Raji (cell line): ENCODE data around the gene MALAT1.
A peak's percentile ranks its signal among the peaks of the same experiment; 100 is the strongest.

Source experiments
- POLR2A ChIP-seq: IDR thresholded peaks from 2 replicates; pipeline ENCODE4 v1.6.1; 2011; ENCODE audit warnings: low read depth, low read length, control low read depth; ENCODE audit not compliant: insufficient read depth

The MALAT1 gene

DNA sequence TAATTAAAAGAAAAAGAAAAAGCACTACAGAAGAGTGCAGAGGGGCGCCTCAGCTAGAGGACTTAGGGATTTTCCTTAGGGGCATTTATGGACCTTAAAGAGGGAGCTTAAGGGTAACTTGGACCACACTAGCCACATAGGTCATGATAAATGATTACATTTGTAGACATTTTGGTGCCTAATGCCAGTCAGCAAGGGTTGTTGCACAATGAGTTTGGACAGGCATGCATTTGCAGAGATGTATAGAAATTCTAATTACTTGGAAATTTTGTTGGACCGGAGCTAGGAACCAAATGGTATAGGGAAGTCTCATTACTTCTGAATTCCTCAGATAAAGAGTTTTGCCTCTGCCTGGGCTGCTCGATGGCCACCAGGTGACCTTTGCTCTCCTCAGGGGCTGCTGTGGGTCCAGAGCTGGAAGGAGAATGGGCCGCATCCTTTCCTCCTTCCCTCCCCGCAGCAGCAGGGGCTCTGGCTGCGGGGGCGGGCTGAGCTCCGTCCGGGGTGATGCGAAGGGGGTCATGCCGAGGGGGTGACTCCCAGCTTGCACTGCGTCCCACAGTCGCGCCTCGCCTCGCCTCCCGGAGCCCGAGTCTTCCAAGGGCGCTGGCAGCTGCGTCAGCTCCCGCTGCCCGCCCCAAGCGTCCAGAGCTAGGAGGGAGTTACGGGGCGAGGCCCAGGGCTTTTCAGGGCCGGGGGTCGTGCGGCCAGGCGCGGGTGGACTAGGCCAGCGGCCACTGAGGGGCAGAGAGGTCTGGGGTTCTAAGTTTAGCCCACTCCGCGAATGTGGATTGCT, 20.3 kb upstream of the MALAT1 start:
- TF ChIP-seq POLR2A, result no peak

DNA sequence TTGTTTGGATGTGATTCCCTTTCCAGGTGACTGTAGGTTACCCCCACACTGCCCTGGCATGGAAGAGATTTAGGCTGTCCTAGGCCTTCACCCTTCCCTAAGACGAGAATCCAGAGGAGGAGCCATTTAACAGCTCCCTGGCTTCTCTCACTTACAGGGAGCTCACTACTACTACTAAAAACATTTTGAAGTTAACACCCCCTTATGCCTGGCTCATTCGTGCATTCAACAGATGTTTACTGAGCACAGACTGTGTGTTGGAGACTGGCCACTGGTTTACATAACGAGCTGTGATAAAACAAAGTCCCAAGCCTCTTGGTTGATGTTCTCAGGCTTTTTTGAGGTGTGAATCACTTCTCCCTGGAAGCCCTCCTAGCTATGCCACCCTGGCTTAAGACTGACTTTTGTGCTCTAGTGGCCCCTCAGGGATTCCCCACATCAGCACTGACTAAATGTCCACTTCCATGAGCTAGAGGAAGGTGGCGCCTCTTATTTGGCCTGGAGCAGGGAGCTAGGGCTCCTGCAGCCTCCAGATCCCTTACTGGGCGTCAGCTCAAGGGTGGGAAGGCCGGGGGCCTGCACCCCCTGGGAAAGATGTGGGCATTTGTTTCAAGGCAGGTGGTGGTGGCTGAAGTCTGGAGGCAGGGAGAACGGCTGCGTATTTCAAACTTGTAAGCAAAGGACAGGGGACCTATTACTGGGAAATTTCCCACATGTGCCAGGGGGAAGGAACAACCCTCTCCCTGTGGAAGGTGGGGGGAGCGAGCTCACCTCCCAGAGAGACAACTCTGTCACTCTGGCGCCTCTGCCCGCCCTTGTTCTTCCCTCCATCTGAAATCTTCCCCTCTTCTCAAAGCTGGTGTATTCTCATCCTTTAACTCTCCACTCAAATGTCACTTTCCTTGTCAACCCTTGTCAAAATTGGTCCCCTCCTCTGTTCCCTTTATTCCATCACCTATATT, 19.4 kb upstream of the MALAT1 start:
- TF ChIP-seq POLR2A, result no peak

DNA sequence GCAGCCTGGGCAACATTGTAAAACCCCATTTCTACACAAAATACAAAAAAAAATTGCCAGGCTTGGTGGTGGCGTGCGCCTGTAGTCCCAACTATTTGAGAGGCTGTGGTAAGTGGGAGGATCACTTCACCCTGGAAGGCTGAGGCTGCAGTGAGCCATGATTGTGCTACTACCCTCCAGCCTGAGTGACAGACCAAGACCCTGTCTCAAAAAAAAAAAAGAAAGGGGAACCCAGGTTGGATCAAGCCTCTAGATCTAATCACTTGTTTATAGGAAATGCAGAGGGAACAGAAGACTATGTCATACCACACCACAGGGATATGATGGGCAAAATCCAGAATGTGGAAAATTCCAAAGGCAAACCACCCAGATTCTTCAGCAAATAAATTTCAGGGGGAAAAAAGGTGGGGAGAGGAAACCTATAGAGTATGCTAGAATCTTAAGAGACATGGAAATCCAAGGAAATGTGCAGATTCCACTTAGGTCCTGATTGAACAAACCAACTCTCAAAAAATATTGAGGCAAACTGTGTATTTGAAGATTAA, 16.5 kb upstream of the MALAT1 start:
- TF ChIP-seq POLR2A, result no peak

DNA sequence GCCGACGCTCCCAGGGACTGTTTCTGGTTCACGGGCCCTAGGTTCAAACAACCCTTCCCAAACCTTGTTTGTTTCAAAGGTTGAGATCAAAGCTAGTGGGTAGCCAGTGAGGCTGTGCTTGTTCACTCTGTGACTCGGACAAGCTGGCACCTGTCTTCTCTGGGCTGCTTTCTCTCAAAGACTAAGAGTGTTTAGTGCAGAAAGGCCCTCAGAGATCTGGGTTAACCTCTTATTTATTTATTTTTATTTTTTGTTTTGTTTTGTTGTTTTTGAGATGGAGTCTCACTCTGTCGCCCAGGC, 13.0 kb upstream of the MALAT1 start:
- no peak for TF ChIP-seq POLR2A

DNA sequence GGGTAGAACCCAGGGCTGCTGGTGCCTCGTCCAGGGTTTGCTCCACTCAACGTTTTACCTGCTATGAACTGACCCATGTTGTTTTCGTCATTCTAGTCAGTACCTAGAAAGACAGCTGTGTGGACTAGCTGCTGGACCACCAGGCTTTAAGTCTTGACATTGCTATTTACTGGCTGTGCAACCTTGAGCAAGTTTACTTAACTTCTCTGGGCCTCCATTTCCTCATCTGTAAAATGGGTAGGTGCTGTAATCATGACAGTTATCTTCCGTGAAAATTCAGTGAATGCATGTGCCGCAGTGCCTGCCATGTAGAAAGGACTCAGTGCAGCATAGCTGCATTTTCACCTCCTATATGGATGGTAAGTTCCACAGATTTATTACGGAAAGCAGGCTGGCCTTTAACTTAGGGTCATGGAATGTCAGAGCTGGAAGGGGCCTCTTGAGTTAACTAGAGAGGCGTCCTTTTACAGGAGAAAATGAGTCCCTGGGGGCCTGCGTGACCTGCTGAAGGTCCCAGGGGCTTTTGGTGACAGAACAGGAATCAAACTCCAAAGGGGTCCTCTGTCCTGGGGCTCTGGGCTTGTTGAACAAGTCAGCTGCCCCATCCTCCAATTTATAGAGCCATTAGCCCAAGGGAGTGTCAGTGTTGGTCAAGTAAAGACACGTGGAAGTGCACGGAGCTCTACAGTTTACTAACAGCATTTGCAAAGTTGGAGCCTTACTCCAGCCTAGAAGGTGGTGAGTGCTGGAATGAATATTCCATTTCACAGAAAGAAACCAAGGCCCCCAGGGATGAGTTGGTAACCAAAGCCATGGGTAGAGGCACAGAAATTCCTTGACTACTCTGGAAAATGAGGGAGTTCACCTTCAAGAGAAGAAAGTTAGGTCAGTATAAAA, 12.0 kb upstream of the MALAT1 start:
- TF ChIP-seq POLR2A, result no peak

DNA sequence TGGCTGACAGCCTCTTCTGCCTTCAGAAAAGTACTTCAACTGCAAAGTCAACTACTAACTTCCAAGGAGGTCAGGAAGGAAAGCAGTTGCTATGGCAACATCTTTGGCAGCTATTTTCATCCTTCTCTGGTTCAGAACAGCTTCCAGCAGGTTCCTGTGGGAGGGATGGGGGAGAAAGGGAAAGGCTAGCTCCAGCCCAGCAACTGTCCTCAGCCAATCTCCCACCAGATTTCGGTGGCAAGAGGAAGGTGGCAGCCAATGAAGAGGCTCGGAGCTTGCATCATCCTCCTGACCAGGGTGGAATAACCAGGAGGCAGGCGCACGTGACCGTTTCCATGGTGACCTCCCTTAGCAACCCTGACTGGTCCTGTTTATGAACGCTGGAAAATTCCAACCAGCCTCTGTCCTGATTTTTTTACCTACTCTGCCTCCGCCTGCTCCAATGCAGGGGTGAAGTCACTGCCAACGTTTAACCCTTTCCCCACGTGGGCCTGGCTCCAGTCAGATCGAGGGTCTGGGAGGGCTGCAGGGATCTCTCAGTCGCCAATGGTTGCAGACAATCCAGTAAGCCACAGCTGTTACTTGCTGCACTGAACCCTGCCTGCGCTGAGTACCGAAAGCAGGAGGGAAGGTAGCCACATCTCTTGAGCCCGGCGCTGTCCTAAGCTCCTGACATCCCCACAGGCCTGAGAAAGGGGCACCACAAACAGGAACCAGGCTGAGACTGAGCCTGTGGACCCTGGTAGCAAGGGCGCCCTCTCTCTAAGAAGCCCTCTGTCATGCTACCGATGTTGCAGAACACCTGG, 11.2 kb upstream of the MALAT1 start:
- no peak for TF ChIP-seq POLR2A

DNA sequence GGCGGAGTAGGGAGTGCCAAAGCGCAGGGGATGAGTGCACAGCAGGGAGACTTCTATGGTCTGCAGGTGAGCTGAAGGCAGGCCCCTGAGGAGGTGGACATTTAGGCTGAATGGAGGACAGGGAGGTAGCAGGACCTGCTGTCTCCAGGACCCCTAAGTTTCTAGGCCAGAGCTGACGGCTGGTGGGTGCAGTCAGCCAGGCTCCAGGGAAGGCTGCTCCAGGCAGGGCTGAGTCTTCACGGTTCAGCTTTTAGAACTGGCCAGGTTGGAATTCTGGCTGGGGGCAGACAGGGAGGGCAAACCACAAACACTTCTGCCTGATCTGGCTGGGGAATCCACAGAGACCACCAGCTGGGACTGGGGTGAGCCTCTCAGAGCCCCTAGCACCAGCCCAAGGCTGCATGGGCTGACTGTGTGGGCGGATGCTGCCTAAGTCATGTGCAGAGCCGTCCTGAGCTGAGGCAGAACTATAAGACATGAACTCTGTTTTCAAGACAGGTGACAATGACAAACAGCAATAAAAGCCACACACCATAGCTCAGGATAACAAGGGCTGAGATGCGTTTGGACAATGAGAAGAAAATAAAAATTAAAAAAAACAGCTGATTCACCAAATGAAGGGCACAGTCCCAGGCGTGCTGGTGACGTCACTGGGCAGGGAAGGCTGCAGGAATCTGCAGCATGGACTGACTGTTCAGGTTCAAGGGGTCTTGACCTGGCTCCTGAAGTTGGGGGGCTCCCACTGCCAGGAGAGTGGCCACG, 10.4 kb upstream of the MALAT1 start:
- TF ChIP-seq POLR2A, result no peak

DNA sequence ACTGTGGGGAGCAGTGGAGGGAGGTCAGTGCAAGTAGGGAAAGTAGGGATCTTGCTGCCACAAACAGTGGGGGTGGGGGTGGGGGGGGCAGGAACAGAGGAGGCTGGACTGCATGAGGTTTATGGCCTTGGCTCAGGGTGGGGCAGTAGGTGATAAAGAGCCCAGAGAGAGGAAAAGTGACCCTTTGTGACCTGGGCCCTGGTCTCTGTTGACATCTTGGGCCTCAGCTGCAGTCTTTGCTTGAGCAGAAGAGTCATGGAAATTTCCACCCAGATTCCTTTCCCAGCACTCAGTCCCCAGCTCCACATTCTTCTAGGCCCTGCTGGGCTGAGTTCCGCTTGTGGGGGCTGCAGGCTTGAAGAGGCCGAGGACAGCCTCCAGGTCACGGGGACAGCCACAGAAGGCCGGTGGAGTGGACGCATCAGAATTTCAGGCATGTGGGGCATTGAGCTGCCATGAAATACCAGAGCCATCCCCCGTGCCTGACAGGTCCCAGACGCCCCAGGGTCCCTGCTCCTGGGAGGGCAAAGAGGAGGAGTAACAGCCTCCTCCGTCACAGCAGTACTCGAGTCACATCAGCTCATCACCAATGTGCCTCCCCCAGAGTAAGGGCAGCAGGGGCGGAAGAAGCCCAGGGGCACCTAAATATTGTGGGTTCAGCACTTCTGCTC, 9.7 kb upstream of the MALAT1 start:
- no peak for TF ChIP-seq POLR2A

DNA sequence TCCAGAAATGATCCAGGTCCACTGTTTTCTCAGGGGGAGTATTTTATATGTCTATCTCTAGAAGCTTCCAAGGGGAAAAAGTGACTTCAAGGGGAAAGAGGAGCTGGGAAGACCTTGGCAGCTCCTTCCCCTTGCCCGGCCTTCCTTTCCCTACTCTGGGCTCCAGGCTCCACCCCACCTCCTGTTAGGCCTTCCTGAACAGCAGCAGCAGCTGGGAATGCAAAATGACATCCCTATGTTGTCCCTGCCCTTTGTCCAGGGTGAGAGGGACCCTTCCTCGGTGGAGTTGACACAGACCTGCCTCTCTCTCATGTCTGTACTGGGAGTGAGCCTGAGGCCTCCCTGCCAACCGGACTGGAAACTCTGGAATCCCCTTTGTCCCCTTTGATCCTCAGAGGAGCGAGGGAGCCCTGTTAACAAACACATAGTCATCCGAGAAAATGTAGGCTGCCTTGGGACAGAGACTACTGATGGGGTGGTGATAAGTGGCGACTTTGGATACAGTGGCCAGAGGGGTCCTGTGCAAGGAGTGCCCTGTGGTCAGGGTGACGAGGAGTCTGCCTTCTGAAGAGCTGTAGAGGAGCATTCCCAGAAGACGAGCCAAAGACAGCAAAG, 9.0 kb upstream of the MALAT1 start:
- TF ChIP-seq POLR2A, result no peak

DNA sequence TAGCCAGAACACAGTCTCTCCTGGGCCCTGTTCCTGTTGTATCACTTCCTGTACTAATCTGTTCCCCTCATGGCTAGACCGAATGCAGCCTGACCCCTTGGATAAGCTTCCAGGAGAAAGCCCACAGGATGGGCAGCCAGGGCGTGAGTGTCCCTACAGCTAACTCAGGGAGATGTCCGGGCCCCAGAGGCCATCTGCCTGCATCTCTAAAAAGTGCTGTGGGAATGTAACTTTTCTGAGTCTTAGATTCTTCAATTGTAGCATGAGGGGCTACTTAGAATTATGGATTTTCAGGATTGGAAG, 7.7 kb upstream of the MALAT1 start:
- no peak for TF ChIP-seq POLR2A

DNA sequence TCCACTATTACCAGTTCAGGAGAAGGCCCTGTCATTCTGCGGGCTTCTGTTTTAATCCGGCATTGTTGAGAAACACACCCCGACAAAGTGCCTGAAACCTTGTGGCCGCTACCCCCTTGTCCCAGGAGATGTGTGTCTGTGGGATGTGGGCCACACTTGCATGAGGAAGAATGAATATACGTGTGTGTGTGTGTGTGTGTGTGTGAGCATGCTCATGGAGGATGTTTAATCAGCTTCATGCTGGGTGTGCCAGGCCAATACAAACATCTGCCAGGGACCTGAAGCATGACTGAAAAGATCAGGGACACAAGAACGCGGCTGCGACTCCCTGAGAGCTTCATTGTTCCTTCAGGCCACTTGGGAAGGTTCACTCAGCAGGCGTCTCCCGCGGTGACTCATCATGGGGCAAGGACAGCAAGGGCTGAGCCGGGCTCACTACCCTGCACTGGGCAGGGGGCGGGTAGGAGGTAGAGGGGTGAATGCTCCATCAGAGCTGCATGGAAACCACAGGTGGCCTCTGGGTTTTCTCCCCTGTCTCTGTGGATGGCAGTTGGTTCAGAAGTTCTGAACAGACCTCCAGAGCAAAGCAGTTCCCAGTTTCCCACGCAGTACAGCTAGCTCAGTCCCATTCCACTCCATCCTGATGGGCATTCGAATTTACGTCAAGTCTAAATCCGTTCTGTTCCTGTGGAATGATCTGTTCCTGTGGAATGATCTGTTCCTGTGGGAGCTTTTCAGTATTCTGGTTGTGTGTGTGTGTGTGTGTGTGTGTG, 7.0 kb upstream of the MALAT1 start:
- TF ChIP-seq POLR2A, result 0 out of 2 replicates have a peak, but pooled peaks have one; percentile 11

DNA sequence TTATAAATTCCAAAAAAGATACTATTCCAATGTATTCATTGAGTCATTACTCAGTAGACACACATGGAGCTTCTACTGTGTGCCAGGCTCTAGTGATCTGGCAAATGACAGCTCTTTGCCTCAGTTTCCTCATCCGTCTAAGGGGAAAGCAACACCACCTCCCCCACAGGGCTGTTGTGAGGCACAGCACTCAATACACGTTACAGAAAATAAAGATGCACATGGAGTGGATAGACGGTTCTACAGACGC, 6.5 kb upstream of the MALAT1 start:
- TF ChIP-seq POLR2A, result no peak
